ENCODE results near the gene HDHD5.
"Not testable (repeated sequence)": the region's sequence is repeated elsewhere in the genome, so short reads cannot be mapped to it uniquely, and the experiment has no call there.

The HDHD5 gene

GRCh38 chr22:17155941-17156340 lies 3.1 kb downstream of the HDHD5 start:
- DNase-seq (ENCODE audit: low spot score): no peak

- DNase-seq (ENCODE audit: low spot score): no peak
Observed at GRCh38 chr22:17152971-17153370, 6.1 kb downstream of the HDHD5 start.

- DNase-seq (ENCODE audit: low spot score): no peak
Observed at GRCh38 chr22:17152340-17152739, 6.7 kb downstream of the HDHD5 start.

GRCh38 chr22:17149076-17149815 lies 9.8 kb downstream of the HDHD5 start:
- no peak for DNase-seq (ENCODE audit: low spot score)

- DNase-seq (ENCODE audit: low spot score): not testable (repeated sequence)
Observed at GRCh38 chr22:17147458-17147857, 11.6 kb downstream of the HDHD5 start.

GRCh38 chr22:17145021-17145680 lies 13.9 kb downstream of the HDHD5 start:
- no peak for DNase-seq (ENCODE audit: low spot score)

GRCh38 chr22:17143826-17144225 lies 15.3 kb downstream of the HDHD5 start:
- DNase-seq (ENCODE audit: low spot score): no peak

GRCh38 chr22:17143101-17143500 lies 16.0 kb downstream of the HDHD5 start:
- DNase-seq (ENCODE audit: low spot score): no peak

GRCh38 chr22:17140826-17141766 lies 18.0 kb downstream of the HDHD5 start:
- no peak for DNase-seq (ENCODE audit: low spot score)

GRCh38 chr22:17140022-17140421 lies 19.1 kb downstream of the HDHD5 start:
- no peak for DNase-seq (ENCODE audit: low spot score)

- DNase-seq (ENCODE audit: low spot score): no peak
Observed at GRCh38 chr22:17138513-17138912, 20.6 kb downstream of the HDHD5 start.

GRCh38 chr22:17137861-17138425 lies 21.1 kb downstream of the HDHD5 start:
- no peak for DNase-seq (ENCODE audit: low spot score)

- DNase-seq (ENCODE audit: low spot score): no peak
Observed at GRCh38 chr22:17137170-17137569, 21.9 kb downstream of the HDHD5 start.

- DNase-seq (ENCODE audit: low spot score): no peak
Observed at GRCh38 chr22:17135153-17135760, 23.8 kb downstream of the HDHD5 start.

GRCh38 chr22:17133137-17133536 lies 25.9 kb downstream of the HDHD5 start:
- no peak for DNase-seq (ENCODE audit: low spot score)

- DNase-seq (ENCODE audit: low spot score): no peak
Observed at GRCh38 chr22:17132112-17132511, 27.0 kb downstream of the HDHD5 start.

GRCh38 chr22:17131686-17132085 lies 27.4 kb downstream of the HDHD5 start:
- no peak for DNase-seq (ENCODE audit: low spot score)

GRCh38 chr22:17130199-17130598 lies 28.9 kb downstream of the HDHD5 start:
- no peak for DNase-seq (ENCODE audit: low spot score)

GRCh38 chr22:17121233-17122195 lies 37.6 kb downstream of the HDHD5 start, which contains the start of gene TMEM121B:
TSS of gene TMEM121B (minus strand) at chr22:17121360. CDS start at chr22:17121127, 233 bp downstream.
- DNase-seq (ENCODE audit: low spot score): peak; percentile 51

GRCh38 chr22:17120711-17121232 lies 38.3 kb downstream of the HDHD5 start:
- no peak for DNase-seq (ENCODE audit: low spot score)
